GM12873 (cell line): ENCODE data around the gene CCR4.

Experiments used
- TF ChIP-seq, protein P1 (sequence below): IDR thresholded peaks from 2 replicates; pipeline ENCODE4 v1.5.1; 2012; ENCODE audit warnings: low read depth, mild to moderate bottlenecking, moderate library complexity, low read length, control low read depth; ENCODE audit not compliant: insufficient read depth; ENCODE audit errors: missing control alignments

CCR4 gene

DNA sequence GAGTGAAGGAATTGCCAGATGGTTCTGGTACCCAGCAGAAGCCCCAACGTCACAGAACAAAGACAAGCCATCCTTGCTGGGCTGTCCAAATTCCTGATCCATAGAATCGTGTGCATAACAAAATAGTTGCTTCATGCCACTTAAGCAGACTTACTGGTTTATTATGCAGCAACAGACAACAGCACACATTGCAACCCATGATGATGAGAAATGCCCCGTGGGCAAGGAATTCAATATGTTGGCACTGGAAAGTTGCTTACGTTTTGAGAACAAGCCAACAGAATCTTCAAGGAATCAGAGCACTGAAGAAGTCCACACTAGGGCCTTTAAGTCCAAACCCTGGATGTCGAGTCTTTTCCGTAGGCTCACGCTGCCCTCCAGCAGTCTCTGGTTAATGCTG is 40.3 kb downstream of the CCR4 start:
- TF ChIP-seq, protein P1, sequence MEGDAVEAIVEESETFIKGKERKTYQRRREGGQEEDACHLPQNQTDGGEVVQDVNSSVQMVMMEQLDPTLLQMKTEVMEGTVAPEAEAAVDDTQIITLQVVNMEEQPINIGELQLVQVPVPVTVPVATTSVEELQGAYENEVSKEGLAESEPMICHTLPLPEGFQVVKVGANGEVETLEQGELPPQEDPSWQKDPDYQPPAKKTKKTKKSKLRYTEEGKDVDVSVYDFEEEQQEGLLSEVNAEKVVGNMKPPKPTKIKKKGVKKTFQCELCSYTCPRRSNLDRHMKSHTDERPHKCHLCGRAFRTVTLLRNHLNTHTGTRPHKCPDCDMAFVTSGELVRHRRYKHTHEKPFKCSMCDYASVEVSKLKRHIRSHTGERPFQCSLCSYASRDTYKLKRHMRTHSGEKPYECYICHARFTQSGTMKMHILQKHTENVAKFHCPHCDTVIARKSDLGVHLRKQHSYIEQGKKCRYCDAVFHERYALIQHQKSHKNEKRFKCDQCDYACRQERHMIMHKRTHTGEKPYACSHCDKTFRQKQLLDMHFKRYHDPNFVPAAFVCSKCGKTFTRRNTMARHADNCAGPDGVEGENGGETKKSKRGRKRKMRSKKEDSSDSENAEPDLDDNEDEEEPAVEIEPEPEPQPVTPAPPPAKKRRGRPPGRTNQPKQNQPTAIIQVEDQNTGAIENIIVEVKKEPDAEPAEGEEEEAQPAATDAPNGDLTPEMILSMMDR: peak; percentile 2

DNA sequence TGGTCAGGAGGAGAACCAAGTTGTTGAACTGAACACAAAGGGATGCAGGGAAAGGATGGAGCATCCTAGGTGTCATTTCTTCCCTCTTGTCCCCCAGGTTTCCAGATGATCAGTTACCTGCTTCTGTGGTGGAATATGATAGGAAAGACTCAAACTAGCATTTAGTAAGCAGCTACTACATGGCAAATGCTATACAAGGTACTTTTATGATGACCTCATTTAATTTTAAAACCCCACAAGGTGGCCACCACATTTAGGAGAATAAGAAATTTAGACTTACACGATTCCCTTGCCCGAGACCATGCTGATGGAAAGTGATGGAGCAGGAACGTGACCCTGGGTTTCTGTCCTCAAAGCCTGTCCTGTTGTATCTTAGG is 40.9 kb downstream of the CCR4 start:
- TF ChIP-seq, protein P1: no peak

DNA sequence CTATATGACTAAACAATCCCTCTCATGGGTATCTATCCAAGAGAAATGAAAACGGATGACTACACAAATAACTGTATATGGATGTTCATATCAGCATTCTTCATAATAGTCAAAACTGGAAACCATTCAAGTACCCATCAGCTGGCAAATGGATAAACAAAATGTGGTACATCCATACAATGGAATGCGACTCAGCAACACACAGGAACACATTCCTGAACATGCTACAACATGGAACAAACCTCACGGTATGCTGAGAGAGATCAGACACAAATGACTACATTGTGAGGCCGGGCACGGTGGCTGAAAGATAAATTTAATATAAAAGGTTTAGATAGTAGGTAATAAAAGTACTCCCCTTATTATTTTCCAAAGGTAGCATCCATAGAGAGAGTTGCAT is 42.6 kb downstream of the CCR4 start:
- TF ChIP-seq, protein P1: no peak

DNA sequence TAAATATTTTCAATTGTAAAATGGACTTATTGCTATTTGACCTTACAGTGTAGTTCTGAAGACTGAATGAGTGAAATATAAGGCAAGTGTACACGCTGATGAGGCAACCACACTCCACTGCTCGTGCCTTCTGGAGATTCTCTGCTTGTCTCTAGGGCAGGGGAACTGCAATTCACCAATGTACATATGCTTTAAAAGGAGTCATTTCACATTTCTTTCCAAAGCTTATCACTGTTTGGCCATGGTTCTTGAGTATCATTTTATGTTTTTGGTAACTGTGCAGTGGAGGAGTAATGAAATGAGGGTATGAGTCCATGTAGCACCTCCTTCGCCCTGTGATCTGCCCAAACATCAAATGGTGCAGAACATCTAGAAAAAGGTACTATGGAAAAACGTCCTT is 43.7 kb downstream of the CCR4 start:
- TF ChIP-seq, protein P1: no peak

DNA sequence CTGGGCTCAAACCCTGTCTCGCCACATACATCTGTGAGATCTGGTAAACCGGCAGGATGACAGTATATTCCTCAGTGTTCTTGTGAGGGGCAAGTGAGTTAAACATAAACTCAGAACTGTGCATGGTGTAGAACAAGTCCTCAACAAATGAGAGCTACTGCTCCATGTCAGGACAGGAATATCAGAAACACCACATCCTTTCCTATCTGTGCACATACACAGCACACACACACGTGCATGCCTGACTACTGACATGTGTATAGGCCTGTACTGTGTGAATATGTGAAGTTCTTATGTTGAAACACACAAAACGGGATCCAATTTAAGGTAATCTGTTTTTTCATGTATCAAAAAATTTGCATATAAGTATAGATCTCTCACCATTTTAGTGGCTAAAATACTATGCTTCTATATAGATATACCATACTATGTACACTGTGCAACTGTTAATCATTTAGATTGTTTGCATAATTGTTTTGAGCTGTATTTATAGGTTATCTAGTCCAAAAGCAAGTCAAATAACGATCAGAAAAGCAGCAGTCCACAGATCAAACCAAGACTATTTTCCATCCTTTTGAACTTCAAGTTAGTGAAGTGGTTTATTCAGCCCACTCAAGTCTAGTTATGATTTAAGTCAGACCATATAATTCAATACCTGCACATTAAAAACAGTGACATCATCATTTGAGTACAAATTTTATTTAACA is 44.8 kb downstream of the CCR4 start:
- TF ChIP-seq, protein P1: no peak

DNA sequence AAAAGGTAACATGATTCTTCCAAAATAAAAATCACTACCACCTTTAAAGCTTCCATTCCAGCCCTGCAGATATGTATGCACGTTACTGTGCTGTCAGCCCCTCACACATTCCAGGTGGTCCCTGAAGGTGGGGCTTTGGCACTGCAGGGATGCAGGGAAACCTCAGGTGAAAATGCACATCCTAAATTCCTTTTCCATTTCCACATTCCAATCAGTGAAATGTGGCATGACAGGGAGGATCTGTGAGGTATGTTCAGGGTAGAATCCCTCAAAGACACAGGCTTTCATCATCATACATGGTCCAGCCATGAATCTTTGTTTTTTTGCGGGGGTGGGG is 45.3 kb downstream of the CCR4 start:
- TF ChIP-seq, protein P1: no peak

DNA sequence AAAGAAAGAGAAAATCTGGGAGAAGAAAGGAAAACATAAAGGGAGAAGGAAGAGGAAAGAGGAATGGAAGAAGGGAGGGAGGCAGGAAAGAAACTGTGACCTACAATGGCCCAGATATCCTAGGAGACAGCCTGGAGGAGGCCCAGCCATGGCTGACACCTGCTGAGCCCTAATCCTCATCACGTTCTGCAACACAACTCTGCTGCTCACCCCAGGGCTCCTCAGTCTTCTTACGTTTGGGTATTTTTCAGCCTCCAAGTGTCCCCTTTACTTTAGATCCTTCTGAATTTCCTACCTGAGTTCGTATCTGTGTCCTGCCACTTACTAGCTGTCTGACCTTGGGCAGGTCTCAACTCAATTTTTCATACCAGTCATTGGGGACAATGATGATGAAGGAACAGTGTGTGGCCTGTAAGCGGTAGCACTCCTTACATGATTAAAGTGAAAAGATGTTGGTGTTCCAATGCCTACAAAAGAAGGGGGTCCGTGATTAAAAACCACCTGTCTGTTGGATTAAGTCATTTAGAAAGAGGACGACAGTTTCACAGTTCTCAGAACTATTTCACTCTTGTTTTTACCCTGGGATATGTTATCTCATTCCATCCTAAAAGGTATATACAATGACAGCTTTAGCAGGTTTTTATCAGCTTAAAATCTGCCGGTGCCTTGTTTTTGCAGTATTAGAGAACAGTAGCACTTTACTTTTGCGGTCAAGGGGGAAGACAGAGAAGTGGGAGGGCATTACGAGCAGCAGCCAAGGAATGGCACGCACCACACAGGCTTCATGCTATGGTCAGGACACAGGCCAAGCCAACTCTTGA is 47.4 kb downstream of the CCR4 start:
- TF ChIP-seq, protein P1: no peak
